Sigmoid colon (tissue), 4 donors: ENCODE results near the gene CDSN.

Experiments
- POLR2AphosphoS5 ChIP-seq, 4 donors: sonication (generic); formaldehyde crosslinking; IDR thresholded peaks; one replicate each; pipeline ENCODE4 v1.6.1; 2017; ENCODE audit warnings: antibody characterized with exemption in 4 of 4
- TF ChIP-seq, protein P1 (sequence below), 4 experiments: fragments of 450-650 bp in 3 of 4; fragments of 200-600 bp in 1 of 4; IDR thresholded peaks; one replicate each; pipeline ENCODE4 v1.5.1; 2016 to 2019; ENCODE audit warnings: antibody characterized with exemption in 4 of 4, mild to moderate bottlenecking in 3 of 4, moderate library complexity in 2 of 4

DNA sequence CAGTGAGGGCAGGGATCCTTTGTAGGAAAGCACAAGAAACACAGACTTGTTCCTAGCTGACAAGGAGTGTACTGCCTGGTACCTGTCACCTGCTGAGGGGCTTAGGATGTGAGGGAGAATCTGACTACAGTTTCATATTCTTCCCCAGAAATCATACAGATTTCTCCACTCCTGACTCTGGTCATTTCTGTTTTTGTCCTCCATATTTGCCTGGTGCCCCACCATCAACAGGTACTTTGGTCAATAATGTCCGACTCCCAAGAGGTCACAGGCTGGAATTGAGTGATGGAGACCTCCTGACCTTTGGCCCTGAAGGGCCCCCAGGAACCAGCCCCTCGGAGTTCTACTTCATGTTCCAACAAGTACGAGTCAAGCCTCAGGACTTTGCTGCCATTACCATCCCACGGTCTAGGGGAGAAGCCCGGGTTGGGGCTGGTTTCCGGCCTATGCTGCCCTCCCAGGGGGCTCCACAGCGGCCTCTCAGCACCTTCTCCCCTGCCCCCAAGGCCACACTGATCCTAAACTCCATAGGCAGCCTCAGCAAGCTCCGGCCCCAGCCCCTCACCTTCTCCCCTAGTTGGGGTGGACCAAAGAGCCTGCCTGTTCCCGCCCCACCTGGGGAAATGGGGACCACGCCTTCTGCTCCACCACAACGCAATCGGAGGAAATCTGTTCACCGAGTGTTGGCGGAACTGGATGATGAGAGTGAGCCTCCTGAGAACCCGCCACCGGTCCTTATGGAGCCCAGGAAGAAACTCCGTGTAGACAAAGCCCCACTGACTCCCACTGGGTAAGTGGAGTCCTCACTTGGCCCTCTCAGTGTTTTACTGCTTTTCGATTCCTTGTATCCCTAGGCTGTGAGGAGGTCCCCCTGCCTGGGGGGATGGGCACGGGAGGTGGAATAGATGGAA lies 41.2 kb upstream of the CDSN start:
- TF ChIP-seq, protein P1, sequence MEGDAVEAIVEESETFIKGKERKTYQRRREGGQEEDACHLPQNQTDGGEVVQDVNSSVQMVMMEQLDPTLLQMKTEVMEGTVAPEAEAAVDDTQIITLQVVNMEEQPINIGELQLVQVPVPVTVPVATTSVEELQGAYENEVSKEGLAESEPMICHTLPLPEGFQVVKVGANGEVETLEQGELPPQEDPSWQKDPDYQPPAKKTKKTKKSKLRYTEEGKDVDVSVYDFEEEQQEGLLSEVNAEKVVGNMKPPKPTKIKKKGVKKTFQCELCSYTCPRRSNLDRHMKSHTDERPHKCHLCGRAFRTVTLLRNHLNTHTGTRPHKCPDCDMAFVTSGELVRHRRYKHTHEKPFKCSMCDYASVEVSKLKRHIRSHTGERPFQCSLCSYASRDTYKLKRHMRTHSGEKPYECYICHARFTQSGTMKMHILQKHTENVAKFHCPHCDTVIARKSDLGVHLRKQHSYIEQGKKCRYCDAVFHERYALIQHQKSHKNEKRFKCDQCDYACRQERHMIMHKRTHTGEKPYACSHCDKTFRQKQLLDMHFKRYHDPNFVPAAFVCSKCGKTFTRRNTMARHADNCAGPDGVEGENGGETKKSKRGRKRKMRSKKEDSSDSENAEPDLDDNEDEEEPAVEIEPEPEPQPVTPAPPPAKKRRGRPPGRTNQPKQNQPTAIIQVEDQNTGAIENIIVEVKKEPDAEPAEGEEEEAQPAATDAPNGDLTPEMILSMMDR (IDR thresholded peaks at IDR 0.05) = no peak
- TF ChIP-seq POLR2AphosphoS5 (IDR thresholded peaks at IDR 0.05) = no peak
